ENCODE measurements around the gene MARK1.

DNA sequence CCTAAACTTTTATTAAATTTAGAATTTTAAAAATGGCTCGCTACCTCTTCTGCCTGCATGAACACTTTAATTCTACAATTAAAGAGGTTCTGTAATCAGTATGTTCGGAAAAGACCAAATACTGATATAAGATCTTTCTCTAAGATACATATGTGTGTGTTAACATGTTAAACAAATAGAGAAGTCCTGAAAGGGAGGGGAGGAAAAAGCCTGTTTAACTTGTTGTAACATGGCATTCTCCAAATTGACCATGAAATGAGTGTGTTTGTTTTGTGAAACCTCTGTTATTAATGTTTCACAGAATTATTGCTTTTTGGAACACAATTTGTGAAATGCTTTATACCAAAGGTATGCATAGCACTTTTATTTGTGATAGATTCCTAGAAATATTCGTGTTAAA, 77.0 kb downstream of the MARK1 start:
- no peak for TF ChIP-seq POLR2A (IDR thresholded peaks at IDR 0.05)
- TF ChIP-seq, protein P1, sequence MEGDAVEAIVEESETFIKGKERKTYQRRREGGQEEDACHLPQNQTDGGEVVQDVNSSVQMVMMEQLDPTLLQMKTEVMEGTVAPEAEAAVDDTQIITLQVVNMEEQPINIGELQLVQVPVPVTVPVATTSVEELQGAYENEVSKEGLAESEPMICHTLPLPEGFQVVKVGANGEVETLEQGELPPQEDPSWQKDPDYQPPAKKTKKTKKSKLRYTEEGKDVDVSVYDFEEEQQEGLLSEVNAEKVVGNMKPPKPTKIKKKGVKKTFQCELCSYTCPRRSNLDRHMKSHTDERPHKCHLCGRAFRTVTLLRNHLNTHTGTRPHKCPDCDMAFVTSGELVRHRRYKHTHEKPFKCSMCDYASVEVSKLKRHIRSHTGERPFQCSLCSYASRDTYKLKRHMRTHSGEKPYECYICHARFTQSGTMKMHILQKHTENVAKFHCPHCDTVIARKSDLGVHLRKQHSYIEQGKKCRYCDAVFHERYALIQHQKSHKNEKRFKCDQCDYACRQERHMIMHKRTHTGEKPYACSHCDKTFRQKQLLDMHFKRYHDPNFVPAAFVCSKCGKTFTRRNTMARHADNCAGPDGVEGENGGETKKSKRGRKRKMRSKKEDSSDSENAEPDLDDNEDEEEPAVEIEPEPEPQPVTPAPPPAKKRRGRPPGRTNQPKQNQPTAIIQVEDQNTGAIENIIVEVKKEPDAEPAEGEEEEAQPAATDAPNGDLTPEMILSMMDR (IDR thresholded peaks at IDR 0.05) = no peak

All from ovary (tissue), 3 donors.